H1 (cell line): ENCODE data around the gene TRNAU1AP. TPM values are rescaled to one million over a fixed set of nuclear protein-coding genes. Genes with fewer than 3 reads are reported as not detected.

Source experiments
- CHD1 ChIP-seq: IDR thresholded peaks from 2 replicates; pipeline ENCODE4 v1.6.1; 2012; ENCODE audit warnings: low read depth, low read length, improper control_type of control experiment
- HDAC2 ChIP-seq, 2 experiments: fragments of 300-600 bp in 1 of 2; sonication (generic) in 1 of 2; IDR thresholded peaks; 2 replicates each; pipeline ENCODE4 v1.6.1; 2011 to 2012; ENCODE audit warnings: low read depth in 2 of 2, low read length in 2 of 2, mild to moderate bottlenecking in 2 of 2, moderate library complexity in 2 of 2, borderline replicate concordance in 1 of 2, inconsistent platforms in 1 of 2
- KDM1A ChIP-seq: fragments of 200-600, 300-600 bp; sonication (generic); IDR thresholded peaks from 2 replicates; pipeline ENCODE4 v1.7.1; 2016; ENCODE audit warnings: mild to moderate bottlenecking, low read length, borderline replicate concordance
- KDM4A ChIP-seq: IDR thresholded peaks from one replicate; pipeline ENCODE4 v1.7.1; 2012; ENCODE audit warnings: low read depth, mild to moderate bottlenecking, moderate library complexity, low read length, inconsistent platforms; ENCODE audit not compliant: severe bottlenecking
- POLR2A ChIP-seq, 2 experiments: IDR thresholded peaks; 1 replicate in 1 of 2; 2 replicates in 1 of 2; pipeline ENCODE4 v1.6.1; 2011; ENCODE audit warnings: low read depth in 2 of 2, low read length in 2 of 2, mild to moderate bottlenecking in 2 of 2; ENCODE audit errors: control extremely low read depth in 1 of 2
- SP2 ChIP-seq: IDR thresholded peaks from 2 replicates; pipeline ENCODE4 v1.6.1; 2012; ENCODE audit warnings: mild to moderate bottlenecking, low read length, inconsistent platforms
- TBP ChIP-seq: IDR thresholded peaks from 2 replicates; pipeline ENCODE4 v1.6.1; 2011; ENCODE audit warnings: low read depth, low read length, improper control_type of control experiment
- polyA plus RNA-seq, 7 experiments: library from polyadenylated mRNA; depleted of rRNA in 3 of 7; stranded (reverse) in 5 of 7; unstranded in 2 of 7; fragments of >200 nt in 5 of 7; fragments of 200-250 nt in 2 of 7; gene quantifications; 1 replicate in 5 of 7; 2 replicates in 1 of 7; 4 replicates in 1 of 7; pipeline versions ENCODE4 v1.2.1 to v1.2.3, GENCODE V29; 2011 to 2013; ENCODE audit warnings: missing spikeins in 2 of 7, mixed read lengths in 2 of 7
- total RNA-seq: library from RNA; stranded (reverse); fragmentation: NEBNext Ultra II Directional; extraction: Animal tissue kit (Norgen Biotek cat#: 25700); gene quantifications from 2 replicates; pipeline ENCODE4 v1.2.1, GENCODE V29; 2021

Gene TRNAU1AP
- total and polyA plus RNA-seq, 2 of the 8 experiments (the other 6 are each of a cell fraction or from before 2014, with no cell fraction given): 35.2 to 37.1 TPM

- peak; percentile 16; the same call in 1 of the 2 replicates for TF ChIP-seq KDM1A
- TF ChIP-seq KDM4A: peak; percentile 92
- TF ChIP-seq SP2: no peak
- TF ChIP-seq HDAC2 (IDR thresholded peaks at IDR 0.05; ENCODE audit: borderline replicate concordance in 1 of 2, low read depth in 2 of 2, low read length in 2 of 2): 0 out of 4 replicates have a peak, but pooled peaks of 1 of the 2 experiments have one; percentile 65
- TF ChIP-seq POLR2A (IDR thresholded peaks at IDR 0.05; ENCODE audit: control extremely low read depth in 1 of 2, low read depth in 2 of 2, low read length in 2 of 2): no peak; a peak in 1 of 3 replicates
- TF ChIP-seq TBP: peak; percentile 61
- TF ChIP-seq CHD1: no peak
Measured at GRCh38 chr1:28552758-28553663, at the start of gene TRNAU1AP (continued).
